ENCODE measurements around the gene DCUN1D3.
A peak's percentile ranks its signal among the peaks of the same experiment; 100 is the strongest.

The DCUN1D3 gene

GRCh38 chr16:20884240-20884556 is 16.0 kb downstream of the DCUN1D3 start:
- H3K27ac ChIP-seq: no peak overlapping the region
- DNase-seq (ENCODE audit: low spot score): no peak
- POLR2A ChIA-PET (ENCODE audit: low non-redundant PET): no interaction called here
- TF ChIP-seq, protein P1, sequence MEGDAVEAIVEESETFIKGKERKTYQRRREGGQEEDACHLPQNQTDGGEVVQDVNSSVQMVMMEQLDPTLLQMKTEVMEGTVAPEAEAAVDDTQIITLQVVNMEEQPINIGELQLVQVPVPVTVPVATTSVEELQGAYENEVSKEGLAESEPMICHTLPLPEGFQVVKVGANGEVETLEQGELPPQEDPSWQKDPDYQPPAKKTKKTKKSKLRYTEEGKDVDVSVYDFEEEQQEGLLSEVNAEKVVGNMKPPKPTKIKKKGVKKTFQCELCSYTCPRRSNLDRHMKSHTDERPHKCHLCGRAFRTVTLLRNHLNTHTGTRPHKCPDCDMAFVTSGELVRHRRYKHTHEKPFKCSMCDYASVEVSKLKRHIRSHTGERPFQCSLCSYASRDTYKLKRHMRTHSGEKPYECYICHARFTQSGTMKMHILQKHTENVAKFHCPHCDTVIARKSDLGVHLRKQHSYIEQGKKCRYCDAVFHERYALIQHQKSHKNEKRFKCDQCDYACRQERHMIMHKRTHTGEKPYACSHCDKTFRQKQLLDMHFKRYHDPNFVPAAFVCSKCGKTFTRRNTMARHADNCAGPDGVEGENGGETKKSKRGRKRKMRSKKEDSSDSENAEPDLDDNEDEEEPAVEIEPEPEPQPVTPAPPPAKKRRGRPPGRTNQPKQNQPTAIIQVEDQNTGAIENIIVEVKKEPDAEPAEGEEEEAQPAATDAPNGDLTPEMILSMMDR (conservative IDR thresholded peaks at IDR 0.05; ENCODE audit: low read depth): no peak
- CTCF ChIA-PET: no interaction called here

DNA sequence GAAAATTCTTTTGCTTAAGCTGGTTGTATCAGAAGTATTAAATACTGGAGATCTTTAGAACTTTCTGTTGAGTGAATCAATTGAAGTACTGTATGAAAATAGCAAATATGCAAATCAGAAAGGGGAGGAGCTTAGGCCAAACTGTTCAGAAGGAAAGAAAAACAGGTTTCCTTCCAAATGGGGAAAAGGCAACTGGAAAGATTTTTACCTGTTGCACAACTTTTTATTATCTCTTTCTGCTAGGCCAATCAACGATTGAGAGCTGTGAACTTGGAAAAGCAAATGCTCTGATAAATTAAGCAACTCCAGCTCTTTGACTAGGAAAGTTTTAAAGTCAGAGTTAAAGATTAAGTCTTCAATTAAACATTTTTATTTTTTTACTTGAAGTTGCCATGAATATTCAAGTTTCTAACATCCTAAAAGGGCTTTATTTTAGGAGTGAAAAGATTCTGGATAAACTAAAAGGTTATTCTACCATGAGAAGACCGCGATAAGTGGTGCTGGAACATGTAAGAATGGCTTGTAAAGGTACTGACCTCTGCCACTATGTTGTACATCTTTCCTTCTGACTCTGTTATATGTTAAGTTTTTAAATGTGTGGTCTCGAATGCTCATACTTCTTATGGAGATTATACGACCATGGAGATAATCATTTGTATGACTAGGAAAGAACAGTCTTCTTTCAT is 16.5 kb downstream of the DCUN1D3 start:
- POLR2A ChIA-PET (ENCODE audit: low non-redundant PET): no interaction called here
- TF ChIP-seq, protein P1 (conservative IDR thresholded peaks at IDR 0.05; ENCODE audit: low read depth): no peak
- peak overlapping the region; percentile 38 for H3K27ac ChIP-seq
- CTCF ChIA-PET: no interaction called here
- no peak for DNase-seq (ENCODE audit: low spot score)

- peak overlapping the region; percentile 47 for H3K27ac ChIP-seq
- ChIA-PET POLR2A (ENCODE audit: low non-redundant PET) (no interaction called here), CTCF (interaction anchor here (0.7 kb wide), 1 partner anchor 272 kb away, joined by 3 read pairs; no protein-coding TSS in a partner anchor)
- TF ChIP-seq, protein P1 (conservative IDR thresholded peaks at IDR 0.05; ENCODE audit: low read depth): no peak
- no peak for DNase-seq (ENCODE audit: low spot score)
Measured at GRCh38 chr16:20881503-20881878, 18.7 kb downstream of the DCUN1D3 start.

- TF ChIP-seq, protein P1 (conservative IDR thresholded peaks at IDR 0.05; ENCODE audit: low read depth): no peak
- POLR2A ChIA-PET (ENCODE audit: low non-redundant PET): no interaction called here
- CTCF ChIA-PET: no interaction called here
- no peak overlapping the region for H3K27ac ChIP-seq
- no peak for DNase-seq (ENCODE audit: low spot score)
Measured at GRCh38 chr16:20880867-20881502, 19.2 kb downstream of the DCUN1D3 start.

GRCh38 chr16:20879175-20880040 is 20.8 kb downstream of the DCUN1D3 start:
- TF ChIP-seq, protein P1 (conservative IDR thresholded peaks at IDR 0.05; ENCODE audit: low read depth): no peak
- CTCF ChIA-PET: no interaction called here
- POLR2A ChIA-PET (ENCODE audit: low non-redundant PET): no interaction called here
- H3K27ac ChIP-seq: peak overlapping the region; percentile 72
- peak; percentile 64 for DNase-seq (ENCODE audit: low spot score)

GRCh38 chr16:20878682-20879147 is 21.4 kb downstream of the DCUN1D3 start:
- ChIA-PET POLR2A (ENCODE audit: low non-redundant PET) (no interaction called here), CTCF (no interaction called here)
- DNase-seq (ENCODE audit: low spot score): no peak
- peak overlapping the region; percentile 72 for H3K27ac ChIP-seq
- TF ChIP-seq, protein P1 (conservative IDR thresholded peaks at IDR 0.05; ENCODE audit: low read depth): no peak

Data from RWPE1 (cell line).